Activated B cell treated with CpG ODN at 0.5 μM for 24 hours (primary cell): ENCODE measurements around the gene DBF4. TPM values are rescaled to one million over a fixed set of nuclear protein-coding genes. Genes with fewer than 3 reads are reported as not detected.
"Not testable (repeated sequence)": the region's sequence is repeated elsewhere in the genome, so short reads cannot be mapped to it uniquely, and the experiment has no call there.

Experiments
- ATAC-seq: fragments of 200-7000 bp; cut with Tn5 transposase; one replicate; pipeline ENCODE4 v1.10.0; 2021; ENCODE audit warnings: low read depth, mild to moderate bottlenecking, moderate library complexity
- CTCF ChIA-PET: fragments of 350-600 bp; sonication (Branson Sonifier 250); formaldehyde crosslinking; loops from one replicate; lab custom pipeline; 2021; ENCODE audit warnings: antibody characterized with exemption; lab: Charles Lee
- POLR2A ChIA-PET: fragments of 350-600 bp; sonication (Branson Sonifier 250); formaldehyde crosslinking; loops from one replicate; lab custom pipeline; 2021; ENCODE audit warnings: antibody characterized with exemption; lab: Charles Lee
- DNase-seq: peaks from one replicate; pipeline ENCODE4 v3.0.0; 2022
- H3K27ac Mint-ChIP-seq: one replicate; pipeline ENCODE4 v1.8.0; 2020; ENCODE audit warnings: mixed read lengths
- H3K27me3 Mint-ChIP-seq: one replicate; pipeline ENCODE4 v1.8.0; 2021; ENCODE audit warnings: mixed read lengths
- H3K36me3 Mint-ChIP-seq: one replicate; pipeline ENCODE4 v1.8.0; 2021; ENCODE audit warnings: low read depth, mixed read lengths
- H3K4me1 Mint-ChIP-seq: one replicate; pipeline ENCODE4 v1.8.0; 2021; ENCODE audit warnings: mixed read lengths
- H3K4me3 Mint-ChIP-seq: one replicate; pipeline ENCODE4 v1.8.0; 2020; ENCODE audit warnings: mild to moderate bottlenecking, mixed read lengths
- H3K9me3 Mint-ChIP-seq: one replicate; pipeline ENCODE4 v1.8.0; 2020; ENCODE audit warnings: mixed read lengths
- CTCF ChIP-seq: fragments of 200-600 bp; IDR thresholded peaks from one replicate; pipeline ENCODE4 v1.8.0; 2022; ENCODE audit warnings: antibody characterized with exemption, mild to moderate bottlenecking
- intact Hi-C: fragments of 100-400 bp; cut with micrococcal nuclease; formaldehyde crosslinking; loops from one replicate; pipeline ENCODE4 v1.15.1; 2024
- total RNA-seq: library from RNA; stranded (reverse); gene quantifications from 2 replicates; pipeline ENCODE4 v1.2.3, GENCODE V29; 2022

DBF4 gene
- total RNA-seq = 20.2 and 30.3 TPM in 2 replicates

- peak; percentile 98 for DNase-seq
- Mint-ChIP-seq H3K27me3 (no peaks in the 10 kb centered on the region), H3K36me3 (peaks cover 27% of the 10 kb centered on the region), H3K27ac (peak within 1 kb of the TSS; percentile 96), H3K4me3 (peak within 1 kb of the TSS; percentile 95), H3K4me1 (peaks cover 43% of the 10 kb centered on the region), H3K9me3 (peaks cover 2% of the 10 kb centered on the region)
- intact Hi-C loops = loop anchor here (1.0 to 10.0 kb wide), 11 partner anchors 23 to 941 kb away; partner anchors contain the start of genes ADAM22, CROT, DMTF1 and ELAPOR2
- POLR2A ChIA-PET = interaction anchor here (0.6 to 1.7 kb wide), 6 partner anchors 50 to 723 kb away, joined by 3 to 7 read pairs (median 4); partner anchors contain the start of gene ABCB1
- peak; percentile 91 for ATAC-seq
- TF ChIP-seq CTCF = no peak
- CTCF ChIA-PET = no interaction called here
Measured at GRCh38 chr7:87876040-87876868, at the start of gene DBF4, which contains the start of gene SLC25A40. Gene DBF4 (plus strand): TSS chr7:87876493. CDS start chr7:87876733, 240 bp downstream. Gene SLC25A40 (minus strand): TSS chr7:87876360. CDS start chr7:87858727, 17,633 bp downstream.

- H3K4me1 Mint-ChIP-seq, H3K27ac Mint-ChIP-seq, POLR2A ChIA-PET, ATAC-seq, CTCF ChIA-PET, DNase-seq, H3K4me3 Mint-ChIP-seq, intact Hi-C loops, H3K27me3 Mint-ChIP-seq: not testable (repeated sequence)
- H3K9me3 Mint-ChIP-seq = peaks cover 19% of the 10 kb centered on the region
- peaks cover 14% of the 10 kb centered on the region for H3K36me3 Mint-ChIP-seq
Measured at GRCh38 chr7:87828383-87828782, 47.9 kb upstream of the DBF4 start.

GRCh38 chr7:87831097-87831496, 45.2 kb upstream of the DBF4 start:
- no peaks in the 10 kb centered on the region for H3K27me3 Mint-ChIP-seq
- intact Hi-C loops = no loop called here
- H3K36me3 Mint-ChIP-seq = peaks cover 20% of the 10 kb centered on the region
- ChIA-PET POLR2A (no interaction called here), CTCF (no interaction called here)
- TF ChIP-seq CTCF = no peak
- H3K4me1 Mint-ChIP-seq = no peaks in the 10 kb centered on the region
- DNase-seq (no peak), ATAC-seq (no peak)
- H3K4me3 Mint-ChIP-seq = no peak overlapping the region
- no peak overlapping the region for H3K27ac Mint-ChIP-seq
- H3K9me3 Mint-ChIP-seq = peaks cover 10% of the 10 kb centered on the region

GRCh38 chr7:87833130-87833529, 43.2 kb upstream of the DBF4 start:
- ChIA-PET CTCF (no interaction called here), POLR2A (no interaction called here)
- H3K4me3 Mint-ChIP-seq = no peak overlapping the region
- intact Hi-C loops = no loop called here
- DNase-seq (no peak), ATAC-seq (no peak)
- no peaks in the 10 kb centered on the region for H3K4me1 Mint-ChIP-seq
- H3K9me3 Mint-ChIP-seq = peaks cover 2% of the 10 kb centered on the region
- H3K27me3 Mint-ChIP-seq = no peaks in the 10 kb centered on the region
- no peak for TF ChIP-seq CTCF
- peaks cover 20% of the 10 kb centered on the region for H3K36me3 Mint-ChIP-seq
- no peak overlapping the region for H3K27ac Mint-ChIP-seq

GRCh38 chr7:87837597-87837996, 38.7 kb upstream of the DBF4 start:
- H3K4me1 Mint-ChIP-seq = no peaks in the 10 kb centered on the region
- intact Hi-C loops = no loop called here
- ChIA-PET POLR2A (no interaction called here), CTCF (no interaction called here)
- no peak for TF ChIP-seq CTCF
- no peaks in the 10 kb centered on the region for H3K9me3 Mint-ChIP-seq
- H3K27ac Mint-ChIP-seq = no peak overlapping the region
- DNase-seq (no peak), ATAC-seq (no peak)
- no peak overlapping the region for H3K4me3 Mint-ChIP-seq
- no peaks in the 10 kb centered on the region for H3K27me3 Mint-ChIP-seq
- peaks cover 28% of the 10 kb centered on the region for H3K36me3 Mint-ChIP-seq
